ENCODE results near the gene MRRF.

Gene MRRF

GRCh38 chr9:122338994-122339393, 74.3 kb downstream of the MRRF start:
- no peak overlapping the region for H3K27ac ChIP-seq (ENCODE audit: low read depth, low read length)
- H3K4me2 ChIP-seq (ENCODE audit: low read length) = no peak overlapping the region
- no peaks in the 10 kb centered on the region for H3K9me3 ChIP-seq (ENCODE audit: control insufficient read depth, insufficient read depth, low read length)
- peaks cover 16% of the 10 kb centered on the region; the same call in 1 of the 2 replicates for H3K27me3 ChIP-seq (ENCODE audit: control insufficient read depth, low read length)
- peaks cover 11% of the 10 kb centered on the region for H3K4me1 ChIP-seq (ENCODE audit: control insufficient read depth, low read length)
- H3F3A ChIP-seq (ENCODE audit: control insufficient read depth, insufficient read depth) = no peaks in the 10 kb centered on the region
- H3K79me2 ChIP-seq (ENCODE audit: control insufficient read depth, low read length) = no peaks in the 10 kb centered on the region
- no peaks in the 10 kb centered on the region for H3K9me2 ChIP-seq (replicated peaks; ENCODE audit: control insufficient read depth, low read length)
- no peak for TF ChIP-seq EZH2phosphoT487 (IDR thresholded peaks at IDR 0.05; ENCODE audit: borderline replicate concordance, low read length)
- no peak for TF ChIP-seq CTCF (IDR thresholded peaks at IDR 0.05; ENCODE audit: low read depth, low read length, poor library complexity, severe bottlenecking)
- no peaks in the 10 kb centered on the region for H3K36me3 ChIP-seq (ENCODE audit: control insufficient read depth, low read length)
- H4K20me1 ChIP-seq (ENCODE audit: control insufficient read depth, insufficient read depth, low read depth, low read length) = 0 out of 2 replicates have a peak, but pooled peaks cover 2% of the 10 kb centered on the region
- H3K4me3 ChIP-seq (ENCODE audit: low read length) = no peak overlapping the region

- H3K4me1 ChIP-seq (ENCODE audit: control insufficient read depth, low read length) = peaks cover 11% of the 10 kb centered on the region
- H3K36me3 ChIP-seq (ENCODE audit: control insufficient read depth, low read length) = no peaks in the 10 kb centered on the region
- H3K9me2 ChIP-seq (replicated peaks; ENCODE audit: control insufficient read depth, low read length) = no peaks in the 10 kb centered on the region
- no peaks in the 10 kb centered on the region for H3K9me3 ChIP-seq (ENCODE audit: control insufficient read depth, insufficient read depth, low read length)
- no peak overlapping the region for H3K4me2 ChIP-seq (ENCODE audit: low read length)
- no peaks in the 10 kb centered on the region for H3F3A ChIP-seq (ENCODE audit: control insufficient read depth, insufficient read depth)
- peaks cover 16% of the 10 kb centered on the region; the same call in 1 of the 2 replicates for H3K27me3 ChIP-seq (ENCODE audit: control insufficient read depth, low read length)
- no peak overlapping the region for H3K4me3 ChIP-seq (ENCODE audit: low read length)
- TF ChIP-seq EZH2phosphoT487 (IDR thresholded peaks at IDR 0.05; ENCODE audit: borderline replicate concordance, low read length) = no peak
- TF ChIP-seq CTCF (IDR thresholded peaks at IDR 0.05; ENCODE audit: low read depth, low read length, poor library complexity, severe bottlenecking) = no peak
- H3K27ac ChIP-seq (ENCODE audit: low read depth, low read length) = no peak overlapping the region
- no peaks in the 10 kb centered on the region for H3K79me2 ChIP-seq (ENCODE audit: control insufficient read depth, low read length)
- 0 out of 2 replicates have a peak, but pooled peaks cover 2% of the 10 kb centered on the region for H4K20me1 ChIP-seq (ENCODE audit: control insufficient read depth, insufficient read depth, low read depth, low read length)
Observed at GRCh38 chr9:122339579-122339978, 74.9 kb downstream of the MRRF start.

DNA sequence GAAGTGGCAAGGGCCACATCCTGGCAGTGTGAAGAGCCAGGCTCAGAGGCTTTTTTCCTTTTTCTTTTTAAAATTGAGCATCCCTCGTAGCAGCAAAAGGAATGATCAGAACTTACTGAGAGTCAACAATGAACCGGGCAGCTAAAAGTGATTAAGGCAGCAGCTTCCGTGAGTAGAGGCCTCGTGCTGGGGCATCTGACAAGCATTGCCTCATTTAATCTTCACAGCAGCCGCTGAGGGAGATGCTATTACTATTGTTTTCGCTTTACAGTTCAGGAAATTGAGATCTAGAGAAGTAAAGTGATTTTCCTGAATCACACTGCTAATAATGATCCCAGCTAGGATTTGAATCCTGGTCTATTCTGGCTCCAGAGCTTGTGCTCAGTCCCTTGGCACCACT, 75.5 kb downstream of the MRRF start:
- Histone ChIP-seq H3K9me2 (replicated peaks; ENCODE audit: control insufficient read depth, low read length) (no peaks in the 10 kb centered on the region), H3K4me2 (ENCODE audit: low read length) (no peak overlapping the region), H3K4me3 (ENCODE audit: low read length) (no peak overlapping the region), H3K9me3 (ENCODE audit: control insufficient read depth, insufficient read depth, low read length) (no peaks in the 10 kb centered on the region), H3K36me3 (ENCODE audit: control insufficient read depth, low read length) (no peaks in the 10 kb centered on the region), H3F3A (ENCODE audit: control insufficient read depth, insufficient read depth) (no peaks in the 10 kb centered on the region), H3K27me3 (ENCODE audit: control insufficient read depth, low read length) (peaks cover 16% of the 10 kb centered on the region; the same call in 1 of the 2 replicates), H3K27ac (ENCODE audit: low read depth, low read length) (no peak overlapping the region), H3K4me1 (ENCODE audit: control insufficient read depth, low read length) (peaks cover 11% of the 10 kb centered on the region), H4K20me1 (ENCODE audit: control insufficient read depth, insufficient read depth, low read depth, low read length) (0 out of 2 replicates have a peak, but pooled peaks cover 2% of the 10 kb centered on the region), H3K79me2 (ENCODE audit: control insufficient read depth, low read length) (no peaks in the 10 kb centered on the region)
- TF ChIP-seq CTCF (IDR thresholded peaks at IDR 0.05; ENCODE audit: low read depth, low read length, poor library complexity, severe bottlenecking) (no peak), EZH2phosphoT487 (IDR thresholded peaks at IDR 0.05; ENCODE audit: borderline replicate concordance, low read length) (no peak)

Measured in DOHH2 (cell line).